Kidney (tissue), 14 donors: ENCODE measurements around the gene SH3PXD2A. TPM values are rescaled to one million over a fixed set of nuclear protein-coding genes. Genes with fewer than 3 reads are reported as not detected.

Experiments
- DNase-seq, 5 donors: peaks; one replicate each; pipeline ENCODE4 v3.0.0-alpha.2; 2013 to 2020
- FAIRE-seq: peaks from 2 replicates; lab custom pipeline; 2012; peaks lifted over from hg19 to GRCh38; lab: Jason Lieb, UNC
- H3K27ac ChIP-seq, 2 donors: one replicate each; pipeline ENCODE4 v1.7.0; 2013; ENCODE audit warnings: low read depth in 2 of 2, low read length in 2 of 2, inconsistent platforms in 1 of 2
- H3K27me3 ChIP-seq: one replicate; pipeline ENCODE4 v1.7.1; 2013; ENCODE audit warnings: low read length, inconsistent platforms; ENCODE audit not compliant: control insufficient read depth, insufficient read depth
- H3K36me3 ChIP-seq, 3 donors: one replicate each; pipeline versions ENCODE4 v1.7.0 to v1.7.1; 2013; ENCODE audit warnings: low read length in 3 of 3, control low read depth in 1 of 3, inconsistent platforms in 1 of 3; ENCODE audit not compliant: insufficient read depth in 3 of 3, control insufficient read depth in 2 of 3
- H3K4me1 ChIP-seq, 3 donors: one replicate each; pipeline versions ENCODE4 v1.7.0 to v1.7.1; 2013; ENCODE audit warnings: low read length in 3 of 3, inconsistent platforms in 1 of 3, low read depth in 1 of 3; ENCODE audit not compliant: control insufficient read depth in 2 of 3, insufficient read depth in 2 of 3
- H3K4me3 ChIP-seq, 3 donors: one replicate each; pipeline versions ENCODE4 v1.7.0 to v1.8.1; 2013; ENCODE audit warnings: low read length in 3 of 3, control low read depth in 1 of 3, inconsistent platforms in 1 of 3
- H3K9ac ChIP-seq, 3 donors: one replicate each; pipeline versions ENCODE4 v1.7.0 to v1.7.1; 2013; ENCODE audit warnings: low read length in 3 of 3, control low read depth in 1 of 3, inconsistent platforms in 1 of 3
- H3K9me3 ChIP-seq, 3 donors: one replicate each; pipeline versions ENCODE4 v1.7.0 to v1.7.1; 2013; ENCODE audit warnings: low read length in 3 of 3, control low read depth in 1 of 3, inconsistent platforms in 1 of 3; ENCODE audit not compliant: control insufficient read depth in 2 of 3, insufficient read depth in 1 of 3
- intact Hi-C: fragments of 100-400 bp; cut with DNase I; formaldehyde crosslinking; loops from one replicate; pipeline ENCODE4 v1.11.1; 2022
- polyA plus RNA-seq: library from polyadenylated mRNA; stranded (reverse); fragments of 350-450 nt; fragmentation: Illumina TruSeq; extraction: RNeasy Lipid Tissue Mini Kit (QIAGEN cat#74804); gene quantifications from one replicate; pipeline ENCODE4 v1.2.3, GENCODE V29; 2014; ENCODE audit warnings: low read depth, low replicate concordance; ENCODE audit not compliant: insufficient read depth
- total RNA-seq: library from RNA; stranded (reverse); fragmentation: NEBNext Ultra II Directional; extraction: Animal tissue kit (Norgen Biotek cat#: 25700); gene quantifications from one replicate; pipeline ENCODE4 v1.2.1, GENCODE V29; 2021
- TF ChIP-seq, protein P1 (sequence below): IDR thresholded peaks from 3 replicates; pipeline ENCODE4 v1.5.1; 2012; ENCODE audit warnings: mild to moderate bottlenecking, moderate library complexity, borderline replicate concordance; ENCODE audit not compliant: insufficient read depth; ENCODE audit errors: extremely low read depth
- donor health status: control.
- donor health status: control.
- donor health status: control.
- donor health status: control.
- donor health status: control.
- donor health status: DM: yes; HTN: yes; CAD: no.
- donor health status: Normal renal cell carcinoma (clear cell type).

SH3PXD2A gene
- total and polyA plus RNA-seq, 2 donors from 2014 or later = 2.4 to 20.1 TPM

DNA sequence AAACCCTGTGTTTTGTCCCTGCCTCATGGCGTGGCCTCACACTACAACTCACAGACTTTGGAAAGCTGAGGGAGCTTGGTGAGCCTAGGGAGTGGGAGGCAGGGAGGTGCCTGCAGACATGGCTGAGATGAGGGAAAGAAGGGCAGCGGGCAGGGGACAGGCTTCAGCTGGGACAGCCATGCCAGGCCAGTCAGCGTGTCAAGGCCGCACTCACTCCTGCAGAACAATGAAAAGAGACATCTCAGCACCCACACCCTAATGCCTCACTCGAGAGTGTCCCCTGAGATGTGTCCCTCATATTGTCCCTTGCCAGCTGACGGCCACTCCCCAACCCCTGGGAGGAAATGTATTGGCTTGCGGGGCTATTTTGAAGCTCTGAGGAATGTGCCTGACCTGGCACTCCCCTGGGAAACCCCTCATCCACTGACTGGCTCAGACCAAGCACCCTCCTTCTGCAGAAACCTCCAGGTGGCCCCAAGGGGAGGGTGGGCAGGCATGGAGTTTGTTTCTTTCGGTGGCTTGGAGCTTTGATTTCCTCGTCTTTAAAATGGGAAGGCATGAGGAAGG lies 31.6 kb downstream of the SH3PXD2A start:
- FAIRE-seq (no peak), DNase-seq (no peak)
- Histone ChIP-seq H3K27me3 (no peaks in the 10 kb centered on the region), H3K36me3 (no peaks in the 10 kb centered on the region), H3K4me3 (no peak overlapping the region), H3K9me3 (no peaks in the 10 kb centered on the region), H3K4me1 (peaks cover 0 to 8% (median 0%) of the 10 kb centered on the region in 3 donors), H3K27ac (no peak overlapping the region), H3K9ac (no peak overlapping the region)
- TF ChIP-seq, protein P1, sequence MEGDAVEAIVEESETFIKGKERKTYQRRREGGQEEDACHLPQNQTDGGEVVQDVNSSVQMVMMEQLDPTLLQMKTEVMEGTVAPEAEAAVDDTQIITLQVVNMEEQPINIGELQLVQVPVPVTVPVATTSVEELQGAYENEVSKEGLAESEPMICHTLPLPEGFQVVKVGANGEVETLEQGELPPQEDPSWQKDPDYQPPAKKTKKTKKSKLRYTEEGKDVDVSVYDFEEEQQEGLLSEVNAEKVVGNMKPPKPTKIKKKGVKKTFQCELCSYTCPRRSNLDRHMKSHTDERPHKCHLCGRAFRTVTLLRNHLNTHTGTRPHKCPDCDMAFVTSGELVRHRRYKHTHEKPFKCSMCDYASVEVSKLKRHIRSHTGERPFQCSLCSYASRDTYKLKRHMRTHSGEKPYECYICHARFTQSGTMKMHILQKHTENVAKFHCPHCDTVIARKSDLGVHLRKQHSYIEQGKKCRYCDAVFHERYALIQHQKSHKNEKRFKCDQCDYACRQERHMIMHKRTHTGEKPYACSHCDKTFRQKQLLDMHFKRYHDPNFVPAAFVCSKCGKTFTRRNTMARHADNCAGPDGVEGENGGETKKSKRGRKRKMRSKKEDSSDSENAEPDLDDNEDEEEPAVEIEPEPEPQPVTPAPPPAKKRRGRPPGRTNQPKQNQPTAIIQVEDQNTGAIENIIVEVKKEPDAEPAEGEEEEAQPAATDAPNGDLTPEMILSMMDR = no peak
- intact Hi-C loops = no loop called here

DNA sequence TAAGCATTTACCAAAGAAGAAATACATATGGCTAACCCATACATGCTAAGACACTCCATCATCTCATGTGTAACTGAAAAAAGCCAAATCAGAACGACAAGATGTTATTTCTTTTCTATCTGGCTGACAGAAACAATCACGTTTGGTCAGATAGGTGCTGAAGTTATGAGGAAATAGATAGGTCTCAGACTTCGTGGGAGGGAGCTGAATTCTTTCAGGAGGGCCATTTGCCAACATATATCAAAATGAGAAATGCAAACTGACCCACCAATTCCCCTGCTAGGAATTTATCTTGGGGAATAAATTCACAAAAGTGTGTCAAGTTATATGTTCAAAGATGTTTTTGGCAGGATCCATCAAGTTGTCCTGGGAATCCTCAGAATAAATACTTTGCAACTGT lies 32.6 kb downstream of the SH3PXD2A start:
- intact Hi-C loops = no loop called here
- DNase-seq (peak in 1 of 5 donors; percentile 44), FAIRE-seq (no peak)
- Histone ChIP-seq H3K27me3 (no peaks in the 10 kb centered on the region), H3K4me3 (no peak overlapping the region), H3K9me3 (no peaks in the 10 kb centered on the region), H3K27ac (no peak overlapping the region), H3K36me3 (no peaks in the 10 kb centered on the region), H3K4me1 (peaks cover 0 to 8% (median 0%) of the 10 kb centered on the region in 3 donors), H3K9ac (no peak overlapping the region)
- TF ChIP-seq, protein P1 = no peak

DNA sequence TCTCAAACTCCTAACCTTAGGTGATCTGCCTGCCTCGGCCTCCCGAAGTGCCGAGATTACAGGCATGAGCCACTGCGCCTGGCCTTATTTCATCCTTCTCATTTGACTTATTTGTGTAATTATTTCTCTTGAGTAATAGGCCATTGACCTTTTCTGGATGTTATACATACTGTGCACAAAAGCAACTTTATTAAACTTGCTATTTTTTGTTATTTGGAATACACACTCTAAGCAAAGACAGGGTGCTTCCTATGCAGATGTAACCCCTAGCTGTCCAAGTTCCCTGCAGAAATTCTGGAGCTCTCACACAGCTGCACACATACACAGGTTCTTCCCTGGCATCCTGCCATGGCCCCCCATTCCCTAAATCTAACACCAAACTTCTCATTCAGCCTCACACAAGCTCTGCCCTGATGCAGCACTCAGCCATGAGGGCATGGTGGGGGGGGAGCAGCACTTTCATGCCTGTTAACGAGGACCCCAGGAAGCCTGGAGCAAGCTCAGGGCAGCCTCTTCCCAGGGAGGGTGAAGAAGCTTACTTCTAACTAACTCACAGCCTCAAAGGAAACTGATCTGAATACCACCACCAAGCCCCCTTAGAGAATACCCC lies 33.2 kb downstream of the SH3PXD2A start:
- no peak for DNase-seq

More for the DNA sequence above, 33.2 kb downstream of the SH3PXD2A start:
- TF ChIP-seq, protein P1 = no peak
- Histone ChIP-seq H3K9ac (no peak overlapping the region), H3K4me3 (no peak overlapping the region), H3K27me3 (no peaks in the 10 kb centered on the region), H3K27ac (no peak overlapping the region), H3K36me3 (no peaks in the 10 kb centered on the region), H3K9me3 (no peaks in the 10 kb centered on the region), H3K4me1 (peaks cover 0 to 8% (median 0%) of the 10 kb centered on the region in 3 donors)
- no peak for FAIRE-seq
- intact Hi-C loops = no loop called here
